ENCODE results near the gene TGFBR3L.
"Not testable (repeated sequence)": the region's sequence is repeated elsewhere in the genome, so short reads cannot be mapped to it uniquely, and the experiment has no call there.

TGFBR3L gene

GRCh38 chr19:7915250-7916102 is 846 bp downstream of the TGFBR3L start:
- Histone ChIP-seq H3K4me3 (ENCODE audit: low read length) (peak overlapping the region; percentile 64), H3K4me2 (ENCODE audit: low read length) (peak overlapping the region; percentile 80), H3K9me3 (replicated peaks; ENCODE audit: low read length) (no peaks in the 10 kb centered on the region), H3K27me3 (ENCODE audit: control insufficient read depth, insufficient read depth, low read length) (peaks cover 17% of the 10 kb centered on the region), H3K4me1 (ENCODE audit: control insufficient read depth, insufficient read depth, low read length) (peaks cover 32% of the 10 kb centered on the region), H3K9ac (ENCODE audit: low read depth, low read length) (peak overlapping the region; percentile 14), H3K36me3 (ENCODE audit: insufficient read depth, low read length) (peaks cover 16% of the 10 kb centered on the region)

- Histone ChIP-seq H3K27me3 (ENCODE audit: control insufficient read depth, insufficient read depth, low read length) (peaks cover 17% of the 10 kb centered on the region), H3K4me2 (ENCODE audit: low read length) (peak overlapping the region; percentile 80), H3K4me1 (ENCODE audit: control insufficient read depth, insufficient read depth, low read length) (peaks cover 37% of the 10 kb centered on the region), H3K9me3 (replicated peaks; ENCODE audit: low read length) (no peaks in the 10 kb centered on the region), H3K36me3 (ENCODE audit: insufficient read depth, low read length) (peaks cover 10% of the 10 kb centered on the region), H3K9ac (ENCODE audit: low read depth, low read length) (peak overlapping the region; percentile 14), H3K4me3 (ENCODE audit: low read length) (peak overlapping the region; percentile 64)
Measured at GRCh38 chr19:7916103-7916954, 1.7 kb downstream of the TGFBR3L start.

GRCh38 chr19:7916955-7917266 is 2.3 kb downstream of the TGFBR3L start:
- H3K9me3 ChIP-seq (replicated peaks; ENCODE audit: low read length) = no peaks in the 10 kb centered on the region
- peak overlapping the region; percentile 64 for H3K4me3 ChIP-seq (ENCODE audit: low read length)
- H3K36me3 ChIP-seq (ENCODE audit: insufficient read depth, low read length) = peaks cover 6% of the 10 kb centered on the region
- peak overlapping the region; percentile 80 for H3K4me2 ChIP-seq (ENCODE audit: low read length)
- peaks cover 17% of the 10 kb centered on the region for H3K27me3 ChIP-seq (ENCODE audit: control insufficient read depth, insufficient read depth, low read length)
- H3K9ac ChIP-seq (ENCODE audit: low read depth, low read length) = peak overlapping the region; percentile 14
- H3K4me1 ChIP-seq (ENCODE audit: control insufficient read depth, insufficient read depth, low read length) = peaks cover 42% of the 10 kb centered on the region

- H3K36me3 ChIP-seq (ENCODE audit: insufficient read depth, low read length) = peaks cover 11% of the 10 kb centered on the region
- H3K9me3 ChIP-seq (replicated peaks; ENCODE audit: low read length) = no peaks in the 10 kb centered on the region
- H3K4me3 ChIP-seq (ENCODE audit: low read length) = peak overlapping the region; percentile 64
- H3K4me2 ChIP-seq (ENCODE audit: low read length) = peak overlapping the region; percentile 80
- peak overlapping the region; percentile 63 for H3K9ac ChIP-seq (ENCODE audit: low read depth, low read length)
- peaks cover 47% of the 10 kb centered on the region for H3K4me1 ChIP-seq (ENCODE audit: control insufficient read depth, insufficient read depth, low read length)
- peaks cover 17% of the 10 kb centered on the region for H3K27me3 ChIP-seq (ENCODE audit: control insufficient read depth, insufficient read depth, low read length)
Measured at GRCh38 chr19:7917267-7918061, 2.8 kb downstream of the TGFBR3L start.

GRCh38 chr19:7918062-7918614 is 3.5 kb downstream of the TGFBR3L start:
- Histone ChIP-seq H3K27me3 (ENCODE audit: control insufficient read depth, insufficient read depth, low read length) (peaks cover 17% of the 10 kb centered on the region), H3K4me2 (ENCODE audit: low read length) (peak overlapping the region; percentile 80), H3K9ac (ENCODE audit: low read depth, low read length) (peak overlapping the region; percentile 63), H3K4me3 (ENCODE audit: low read length) (peak overlapping the region; percentile 64), H3K36me3 (ENCODE audit: insufficient read depth, low read length) (peaks cover 14% of the 10 kb centered on the region), H3K4me1 (ENCODE audit: control insufficient read depth, insufficient read depth, low read length) (peaks cover 47% of the 10 kb centered on the region)
- H3K9me3 ChIP-seq (replicated peaks; ENCODE audit: low read length) = not testable (repeated sequence)

GRCh38 chr19:7918615-7919421 is 4.2 kb downstream of the TGFBR3L start:
- Histone ChIP-seq H3K4me2 (ENCODE audit: low read length) (peak overlapping the region; percentile 93), H3K9me3 (replicated peaks; ENCODE audit: low read length) (no peaks in the 10 kb centered on the region), H3K4me3 (ENCODE audit: low read length) (no peak overlapping the region), H3K9ac (ENCODE audit: low read depth, low read length) (no peak overlapping the region), H3K4me1 (ENCODE audit: control insufficient read depth, insufficient read depth, low read length) (peaks cover 47% of the 10 kb centered on the region), H3K27me3 (ENCODE audit: control insufficient read depth, insufficient read depth, low read length) (peaks cover 17% of the 10 kb centered on the region), H3K36me3 (ENCODE audit: insufficient read depth, low read length) (peaks cover 18% of the 10 kb centered on the region)

- Histone ChIP-seq H3K4me3 (ENCODE audit: low read length) (peak within 1 kb of the TSS; percentile 97), H3K36me3 (ENCODE audit: insufficient read depth, low read length) (peaks cover 18% of the 10 kb centered on the region), H3K27me3 (ENCODE audit: control insufficient read depth, insufficient read depth, low read length) (peaks cover 17% of the 10 kb centered on the region), H3K4me2 (ENCODE audit: low read length) (peak within 1 kb of the TSS; percentile 93), H3K4me1 (ENCODE audit: control insufficient read depth, insufficient read depth, low read length) (peaks cover 47% of the 10 kb centered on the region), H3K9me3 (replicated peaks; ENCODE audit: low read length) (no peaks in the 10 kb centered on the region), H3K9ac (ENCODE audit: low read depth, low read length) (peak within 1 kb of the TSS; percentile 86)
Measured at GRCh38 chr19:7919610-7920518, 5.2 kb downstream of the TGFBR3L start, which contains the start of gene SNAPC2. TSS of gene SNAPC2 (plus strand) at chr19:7920338. CDS start at chr19:7920367, 29 bp downstream.

- Histone ChIP-seq H3K4me1 (ENCODE audit: control insufficient read depth, insufficient read depth, low read length) (peaks cover 48% of the 10 kb centered on the region), H3K9me3 (replicated peaks; ENCODE audit: low read length) (no peaks in the 10 kb centered on the region), H3K9ac (ENCODE audit: low read depth, low read length) (peak overlapping the region; percentile 86), H3K4me2 (ENCODE audit: low read length) (peak overlapping the region; percentile 93), H3K4me3 (ENCODE audit: low read length) (peak overlapping the region; percentile 97), H3K36me3 (ENCODE audit: insufficient read depth, low read length) (peaks cover 18% of the 10 kb centered on the region), H3K27me3 (ENCODE audit: control insufficient read depth, insufficient read depth, low read length) (peaks cover 11% of the 10 kb centered on the region)
Measured at GRCh38 chr19:7920519-7921301, 6.1 kb downstream of the TGFBR3L start.

- H3K4me1 ChIP-seq (ENCODE audit: control insufficient read depth, insufficient read depth, low read length) = peaks cover 44% of the 10 kb centered on the region
- H3K4me2 ChIP-seq (ENCODE audit: low read length) = peak overlapping the region; percentile 93
- peak overlapping the region; percentile 76 for H3K4me3 ChIP-seq (ENCODE audit: low read length)
- peaks cover 18% of the 10 kb centered on the region for H3K36me3 ChIP-seq (ENCODE audit: insufficient read depth, low read length)
- peaks cover 6% of the 10 kb centered on the region for H3K27me3 ChIP-seq (ENCODE audit: control insufficient read depth, insufficient read depth, low read length)
- peak overlapping the region; percentile 86 for H3K9ac ChIP-seq (ENCODE audit: low read depth, low read length)
- H3K9me3 ChIP-seq (replicated peaks; ENCODE audit: low read length) = no peaks in the 10 kb centered on the region
Measured at GRCh38 chr19:7921302-7921966, 6.8 kb downstream of the TGFBR3L start.
